Fibroblast of skin of abdomen (primary cell): Measurements from ENCODE around the gene PSAP.

ENCODE experiments used
- DNase-seq: peaks from one replicate; pipeline ENCODE4 v3.0.0-alpha.2; 2013

The PSAP gene

GRCh38 chr10:71825217-71825616 lies 25.8 kb downstream of the PSAP start:
- no peak for DNase-seq

- no peak for DNase-seq
Observed at GRCh38 chr10:71824333-71824732, 26.7 kb downstream of the PSAP start.

DNA sequence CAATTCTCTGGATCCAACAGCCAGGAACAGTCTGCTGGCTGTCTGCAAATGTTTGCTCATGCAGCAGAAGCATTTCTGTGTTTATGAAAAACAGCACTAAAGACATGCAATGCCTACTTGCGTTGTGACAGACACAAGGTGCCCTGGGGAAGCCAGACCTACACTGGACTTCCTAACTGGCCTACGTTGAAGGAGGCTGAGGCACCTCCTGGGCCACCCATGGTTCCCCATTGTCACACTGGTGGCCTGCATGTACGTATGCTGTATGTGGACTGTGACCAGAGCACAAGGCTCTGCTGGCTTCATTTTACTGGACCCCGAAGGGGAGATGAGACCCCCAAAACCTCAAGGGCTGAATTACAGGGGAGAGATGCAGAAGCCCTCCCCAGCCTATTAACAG lies 27.7 kb downstream of the PSAP start:
- no peak for DNase-seq

DNA sequence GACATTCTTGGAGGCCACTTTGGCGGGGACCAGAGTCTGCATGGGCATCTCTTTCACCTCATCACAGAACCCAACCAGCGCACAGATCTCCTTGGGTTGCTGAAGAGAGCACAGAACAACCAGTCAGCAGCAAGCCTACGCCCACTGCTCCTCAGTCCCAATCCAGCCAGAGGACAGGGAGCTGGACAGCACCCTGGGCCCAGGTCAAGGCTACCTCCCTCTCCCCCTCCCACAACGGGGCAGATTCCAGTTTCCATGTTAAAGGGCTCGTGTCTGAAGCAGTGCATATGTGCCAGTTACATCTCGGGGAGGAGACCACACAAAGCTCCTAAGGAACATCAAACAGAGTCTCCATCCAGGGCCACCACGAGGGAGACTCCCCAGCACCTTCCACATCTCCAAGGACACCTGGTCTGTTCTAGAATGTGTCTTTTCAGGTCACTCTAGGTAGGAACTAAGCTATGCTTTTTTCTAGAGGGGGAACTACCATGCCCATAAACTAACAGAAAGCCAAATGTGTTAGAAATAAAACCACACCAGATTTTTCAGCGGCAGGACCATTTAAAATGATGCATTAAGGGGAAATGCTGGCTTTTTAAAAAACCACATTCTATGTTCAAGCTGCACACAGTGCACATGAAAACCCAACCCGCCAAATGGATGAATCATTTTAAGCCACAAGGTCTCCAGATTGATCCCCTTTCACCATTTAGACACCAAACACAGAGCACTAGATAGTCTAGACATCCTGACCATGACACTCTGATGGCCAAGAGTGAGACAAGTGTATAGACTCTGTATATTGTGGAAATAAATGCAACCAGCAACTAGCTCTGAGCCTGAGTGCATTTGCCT lies 28.9 kb downstream of the PSAP start:
- DNase-seq, result peak; percentile 77

DNA sequence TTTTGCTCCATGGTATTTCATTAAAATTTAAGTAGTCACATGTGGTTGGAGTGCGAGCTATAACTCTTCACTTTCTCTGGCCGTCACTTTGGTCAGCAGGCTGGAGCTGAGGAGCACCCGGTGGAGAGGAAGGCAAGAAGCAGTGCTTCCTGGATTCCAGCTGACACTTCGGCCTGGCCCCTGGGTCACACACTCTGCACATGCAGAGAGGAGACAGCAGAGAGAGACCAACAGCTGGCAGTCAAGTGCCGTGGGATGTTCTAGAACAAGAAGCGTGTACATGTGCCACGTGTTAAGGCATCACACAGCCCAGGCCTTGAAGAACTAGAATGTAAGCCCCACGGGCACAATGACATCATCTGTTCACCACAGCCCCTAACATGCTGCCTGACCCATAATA lies 30.1 kb downstream of the PSAP start:
- DNase-seq, result no peak

DNA sequence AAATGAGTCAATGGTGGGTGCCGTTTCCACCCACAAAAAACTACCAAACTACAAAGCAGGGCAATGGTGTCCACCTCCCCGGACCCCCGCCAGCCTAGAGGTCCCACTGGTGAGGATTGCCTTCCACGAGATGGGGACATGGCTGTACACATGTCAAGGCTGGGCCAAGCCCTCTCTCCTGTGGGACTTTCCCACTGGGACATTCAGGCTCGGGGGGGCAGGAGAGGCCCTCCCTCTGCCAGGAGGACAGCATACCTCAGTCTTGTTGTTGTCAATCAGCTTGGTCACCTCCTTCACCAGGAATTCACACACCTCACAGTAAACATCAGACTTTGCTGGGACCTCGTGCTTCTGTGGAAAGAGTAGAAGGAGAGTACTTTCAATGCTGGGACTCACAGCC lies 31.1 kb downstream of the PSAP start:
- DNase-seq, result no peak

DNA sequence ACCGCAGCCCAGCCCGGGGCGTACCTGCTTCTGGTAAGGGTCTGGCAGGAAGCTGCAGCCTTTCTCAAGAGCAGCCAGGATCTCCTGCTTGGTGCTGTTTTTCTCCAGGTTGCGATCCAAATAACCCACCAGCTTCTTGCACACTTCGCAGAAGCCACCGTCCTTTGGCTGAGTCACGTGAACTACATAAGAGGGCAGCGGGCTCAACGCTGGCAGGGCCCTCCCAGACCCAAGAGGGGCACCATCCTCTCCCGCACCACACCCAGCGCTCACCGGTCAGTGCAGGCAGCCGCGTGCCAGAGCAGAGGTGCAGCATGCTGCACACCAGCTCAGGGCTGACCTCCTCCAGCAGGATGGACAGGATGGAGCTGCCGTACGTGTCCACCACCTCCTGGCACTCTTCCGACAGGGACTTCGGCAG lies 31.6 kb downstream of the PSAP start:
- no peak for DNase-seq

GRCh38 chr10:71818674-71819260 lies 32.3 kb downstream of the PSAP start:
- no peak for DNase-seq

GRCh38 chr10:71817831-71818655 lies 33.0 kb downstream of the PSAP start:
- no peak for DNase-seq

DNA sequence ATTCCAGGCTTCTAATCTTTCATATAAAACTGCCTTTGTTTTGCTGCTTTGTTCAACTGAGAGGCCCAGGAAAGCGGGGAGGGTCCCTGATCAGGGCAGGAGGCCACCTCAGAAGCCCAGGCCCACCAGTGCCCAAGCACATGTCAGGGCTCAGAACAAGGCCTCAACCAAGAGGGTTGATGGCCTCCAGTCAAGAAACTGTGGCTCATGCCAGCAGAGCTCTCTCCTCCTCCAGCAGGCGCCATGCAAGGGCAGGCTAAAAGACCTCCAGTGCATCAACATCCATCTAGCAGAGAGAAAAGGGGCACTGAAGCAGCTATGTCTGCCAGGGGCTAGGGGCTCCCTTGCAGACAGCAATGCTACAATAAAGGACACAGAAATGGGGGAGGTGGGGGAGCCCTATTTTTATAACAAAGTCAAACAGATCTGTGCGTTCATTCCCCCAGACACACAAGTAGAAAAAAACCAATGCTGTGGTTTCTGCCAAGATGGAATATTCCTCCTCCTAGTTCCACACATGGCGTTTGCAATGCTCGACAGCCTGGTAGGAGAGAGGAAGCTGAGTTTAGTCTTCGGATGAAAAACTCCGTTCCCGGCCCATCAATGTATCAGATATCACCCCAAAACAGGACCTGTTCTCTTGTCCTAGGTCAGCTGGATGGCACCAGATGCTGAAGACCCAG lies 34.0 kb downstream of the PSAP start:
- no peak for DNase-seq

DNA sequence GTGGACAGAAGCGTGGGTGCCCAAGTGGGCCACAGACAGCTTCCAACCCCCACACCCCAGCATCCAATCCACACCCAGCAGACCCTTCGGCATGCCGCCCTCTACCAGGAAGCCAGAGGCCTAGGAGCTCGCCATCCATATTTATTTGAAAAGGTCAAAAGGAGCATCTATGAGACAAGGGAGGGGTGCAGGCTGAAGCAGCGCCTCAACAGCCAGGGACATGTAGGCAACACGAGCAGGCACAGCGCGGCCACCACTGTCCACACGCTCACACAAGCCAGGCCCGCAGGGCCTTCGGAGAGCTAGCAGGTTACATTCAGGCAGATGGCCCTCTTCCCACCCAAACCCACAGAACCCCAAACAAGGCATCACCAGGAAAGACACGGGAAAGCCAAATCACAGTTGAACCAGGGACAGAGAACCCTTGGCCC lies 34.6 kb downstream of the PSAP start:
- DNase-seq, result no peak

DNA sequence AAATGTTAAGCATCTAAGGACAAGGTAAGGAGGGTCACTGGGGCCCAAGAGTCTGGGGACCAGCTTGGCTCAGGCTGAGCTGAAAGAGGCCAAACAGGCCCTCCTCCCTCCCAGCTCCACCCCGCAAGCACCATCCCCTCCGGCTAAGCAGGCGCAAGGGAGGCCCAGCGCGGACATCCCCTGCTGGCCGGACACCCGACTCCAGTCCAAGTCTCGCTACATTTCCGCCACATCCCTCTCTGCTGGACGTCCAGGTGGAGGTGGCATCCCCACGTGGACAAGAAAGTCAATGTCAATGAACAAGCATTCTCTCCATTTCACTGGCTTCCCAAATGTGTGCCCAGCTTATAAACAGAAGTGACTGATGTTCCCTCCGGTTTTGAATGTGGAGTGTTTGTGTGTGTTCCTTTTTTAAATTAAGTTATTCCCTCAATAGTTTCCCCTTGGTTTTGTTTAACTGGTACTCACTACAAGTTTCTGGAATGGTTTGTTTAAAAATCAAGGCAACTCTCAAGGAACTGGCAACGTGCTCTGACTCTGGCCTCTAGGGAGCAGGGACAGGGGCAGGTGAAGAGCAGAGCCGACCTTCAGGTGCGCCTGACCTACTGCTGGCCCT lies 35.4 kb downstream of the PSAP start:
- no peak for DNase-seq

DNA sequence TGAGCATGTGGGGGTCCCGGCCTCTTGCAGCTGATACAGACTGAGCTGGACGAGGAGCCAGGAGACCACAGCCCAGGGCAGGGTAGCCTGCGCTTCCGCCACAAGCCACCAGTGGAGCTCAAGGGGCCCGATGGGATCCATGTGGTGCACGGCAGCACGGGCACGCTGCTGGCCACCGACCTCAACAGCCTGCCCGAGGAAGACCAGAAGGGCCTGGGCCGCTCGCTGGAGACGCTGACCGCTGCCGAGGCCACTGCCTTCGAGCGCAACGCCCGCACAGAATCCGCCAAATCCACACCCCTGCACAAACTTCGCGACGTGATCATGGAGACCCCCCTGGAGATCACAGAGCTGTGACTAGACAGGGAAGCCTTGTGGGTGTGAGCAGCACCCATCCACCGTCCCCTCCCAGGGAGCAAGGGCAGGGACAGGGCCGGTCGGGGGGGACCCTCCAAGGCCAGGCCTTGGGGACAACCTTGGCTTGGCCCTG lies 36.1 kb downstream of the PSAP start:
- no peak for DNase-seq

GRCh38 chr10:71812913-71813590 lies 38.0 kb downstream of the PSAP start:
- no peak for DNase-seq

DNA sequence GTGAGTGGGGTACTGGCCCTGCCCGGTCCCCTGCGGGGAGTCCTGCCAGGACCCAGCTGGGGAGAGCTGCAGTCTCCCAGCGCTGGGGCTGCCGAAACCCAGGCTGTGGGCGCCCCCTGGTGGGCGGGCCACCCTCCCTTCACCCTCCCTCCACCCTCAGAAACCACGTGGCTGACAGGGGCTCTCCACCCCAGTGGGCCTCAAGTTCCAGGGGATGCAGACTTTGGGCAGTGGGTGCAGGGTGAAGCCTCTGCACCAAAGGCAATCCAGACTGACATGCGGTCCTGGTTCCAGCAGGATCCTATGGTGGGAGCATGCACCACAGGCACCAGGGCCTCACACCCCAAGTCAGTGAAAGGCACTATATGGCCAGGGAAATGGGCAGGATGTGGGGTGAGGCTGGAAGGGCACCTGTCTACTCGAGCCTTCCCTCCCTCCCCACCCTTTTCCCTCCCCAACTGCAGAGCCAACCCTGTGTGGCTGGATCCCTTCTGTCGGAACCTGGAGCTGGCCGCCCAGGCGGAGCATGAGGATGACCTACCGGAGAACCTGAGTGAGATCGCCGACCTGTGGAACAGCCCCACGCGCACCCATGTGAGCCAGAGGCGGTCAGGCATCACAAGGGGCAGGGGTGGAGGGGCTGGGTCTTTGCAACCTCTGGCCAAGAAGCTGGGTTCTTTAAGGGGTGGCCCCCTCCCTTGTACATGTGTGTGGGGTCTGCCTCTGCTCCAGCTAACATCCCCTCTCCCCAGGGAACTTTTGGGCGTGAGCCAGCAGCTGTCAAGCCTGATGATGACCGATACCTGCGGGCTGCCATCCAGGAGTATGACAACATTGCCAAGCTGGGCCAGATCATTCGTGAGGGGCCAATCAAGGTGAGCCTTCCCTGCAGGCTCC lies 38.8 kb downstream of the PSAP start:
- DNase-seq, result peak; percentile 32

DNA sequence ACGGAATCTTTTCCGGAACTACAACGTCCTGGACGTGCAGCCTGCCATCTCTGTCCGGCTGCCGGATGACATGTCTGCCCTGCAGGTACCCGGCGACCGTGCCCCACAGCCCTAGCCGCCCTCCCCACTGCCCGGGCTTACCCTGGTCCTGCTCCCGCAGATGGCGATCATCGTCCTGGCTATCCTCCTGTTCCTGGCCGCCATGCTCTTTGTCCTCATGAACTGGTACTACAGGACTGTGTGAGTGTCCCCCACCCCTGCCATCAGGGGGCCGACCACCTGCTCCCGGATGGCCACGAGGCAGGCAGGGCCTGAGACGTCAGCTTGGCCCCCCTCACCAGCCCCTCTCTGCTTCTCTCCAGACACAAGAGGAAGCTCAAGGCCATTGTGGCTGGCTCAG lies 39.7 kb downstream of the PSAP start:
- no peak for DNase-seq

- DNase-seq, result no peak
Observed at GRCh38 chr10:71810048-71810750, 40.9 kb downstream of the PSAP start.

GRCh38 chr10:71809628-71810027 lies 41.4 kb downstream of the PSAP start:
- no peak for DNase-seq

DNA sequence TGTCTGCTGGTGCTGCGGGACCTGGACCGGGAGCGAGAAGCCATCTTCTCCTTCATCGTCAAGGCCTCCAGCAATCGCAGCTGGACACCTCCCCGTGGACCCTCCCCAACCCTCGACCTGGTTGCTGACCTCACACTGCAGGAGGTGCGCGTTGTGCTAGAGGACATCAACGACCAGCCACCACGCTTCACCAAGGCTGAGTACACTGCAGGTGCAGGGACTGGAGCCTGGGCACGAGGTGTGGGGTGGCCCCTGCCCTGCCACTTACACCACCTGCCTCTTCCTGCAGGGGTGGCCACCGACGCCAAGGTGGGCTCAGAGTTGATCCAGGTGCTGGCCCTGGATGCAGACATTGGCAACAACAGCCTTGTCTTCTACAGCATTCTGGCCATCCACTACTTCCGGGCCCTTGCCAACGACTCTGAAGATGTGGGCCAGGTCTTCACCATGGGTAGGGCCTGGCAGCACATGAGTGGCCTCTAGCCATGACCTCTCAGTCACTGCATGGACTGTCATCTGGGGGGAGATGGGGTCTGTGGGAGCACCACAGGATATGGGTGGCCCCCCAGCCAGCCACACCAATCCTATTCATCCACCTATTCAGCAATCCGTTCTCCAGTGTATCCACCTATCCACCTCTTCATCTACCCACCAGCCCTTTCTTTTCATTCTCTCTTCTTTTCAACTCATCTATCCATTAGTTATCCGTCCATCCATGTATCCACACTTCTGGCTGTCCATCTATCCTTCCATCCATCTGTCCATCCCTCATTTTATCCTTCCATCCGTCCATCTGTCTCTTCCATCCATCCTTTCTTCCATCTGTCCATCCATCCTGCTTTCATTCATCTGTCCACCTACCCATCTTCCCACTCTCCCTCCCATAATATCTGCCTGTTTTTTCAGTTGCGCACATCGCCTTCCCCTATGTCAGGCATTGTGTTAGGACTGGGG lies 43.2 kb downstream of the PSAP start:
- DNase-seq, result no peak
